HUDEP-2 (cell line): ENCODE measurements around the gene IGHMBP2.
A peak's percentile ranks its signal among the peaks of the same experiment; 100 is the strongest.

Source experiments
- DNase-seq, 76 experiments: peaks; one replicate each; lab custom pipeline; 2025; ENCODE audit not compliant: unreplicated experiment in 76 of 76; lab: John Stamatoyannopoulos, UW

IGHMBP2 gene

GRCh38 chr11:68889948-68890446 lies 13.7 kb upstream of the IGHMBP2 start:
- DNase-seq, result no peak

GRCh38 chr11:68890490-68891231 lies 13.0 kb upstream of the IGHMBP2 start:
- DNase-seq, result peak in 7 of 76 experiments; percentile 9 to 20 (median 16)

- DNase-seq, result no peak
Measured at GRCh38 chr11:68891351-68891948, 12.2 kb upstream of the IGHMBP2 start.

- no peak for DNase-seq
Measured at GRCh38 chr11:68892576-68892975, 11.1 kb upstream of the IGHMBP2 start.

- no peak for DNase-seq
Measured at GRCh38 chr11:68893282-68893681, 10.4 kb upstream of the IGHMBP2 start.

- no peak for DNase-seq
Measured at GRCh38 chr11:68896171-68896959, 7.3 kb upstream of the IGHMBP2 start.

GRCh38 chr11:68897441-68897840 lies 6.2 kb upstream of the IGHMBP2 start:
- DNase-seq, result no peak

GRCh38 chr11:68900835-68901381 lies 2.8 kb upstream of the IGHMBP2 start:
- peak in 4 of 76 experiments; percentile 5 to 15 (median 12) for DNase-seq

- peak in 22 of 76 experiments; percentile 6 to 57 (median 21) for DNase-seq
Measured at GRCh38 chr11:68904248-68904847, 657 bp downstream of the IGHMBP2 start.

- DNase-seq, result no peak
Measured at GRCh38 chr11:68905421-68906360, 2.0 kb downstream of the IGHMBP2 start.

GRCh38 chr11:68908273-68908672 lies 4.6 kb downstream of the IGHMBP2 start:
- no peak for DNase-seq

- DNase-seq, result no peak
Measured at GRCh38 chr11:68910965-68911364, 7.3 kb downstream of the IGHMBP2 start.

GRCh38 chr11:68911731-68912130 lies 8.0 kb downstream of the IGHMBP2 start:
- no peak for DNase-seq

GRCh38 chr11:68912254-68912653 lies 8.6 kb downstream of the IGHMBP2 start:
- DNase-seq, result no peak

- DNase-seq, result no peak
Measured at GRCh38 chr11:68913188-68913587, 9.5 kb downstream of the IGHMBP2 start.

- DNase-seq, result no peak
Measured at GRCh38 chr11:68914761-68915160, 11.1 kb downstream of the IGHMBP2 start.

GRCh38 chr11:68916439-68916838 lies 12.7 kb downstream of the IGHMBP2 start:
- DNase-seq, result no peak

GRCh38 chr11:68923614-68924013 lies 19.9 kb downstream of the IGHMBP2 start:
- DNase-seq, result no peak

- no peak for DNase-seq
Measured at GRCh38 chr11:68924073-68924925, 20.6 kb downstream of the IGHMBP2 start.
